ENCODE data around the gene NPY5R.

- TF ChIP-seq CTCF (conservative IDR thresholded peaks at IDR 0.05; ENCODE audit: low read length) (no peak), EZH2phosphoT487 (IDR thresholded peaks at IDR 0.05; ENCODE audit: borderline replicate concordance) (no peak)
Observed at GRCh38 chr4:163391756-163392155, 48.1 kb downstream of the NPY5R start.
